ENCODE data around the gene ARHGEF37.

GRCh38 chr5:149677731-149678130 lies 96.4 kb downstream of the ARHGEF37 start:
- TF ChIP-seq, protein P1, sequence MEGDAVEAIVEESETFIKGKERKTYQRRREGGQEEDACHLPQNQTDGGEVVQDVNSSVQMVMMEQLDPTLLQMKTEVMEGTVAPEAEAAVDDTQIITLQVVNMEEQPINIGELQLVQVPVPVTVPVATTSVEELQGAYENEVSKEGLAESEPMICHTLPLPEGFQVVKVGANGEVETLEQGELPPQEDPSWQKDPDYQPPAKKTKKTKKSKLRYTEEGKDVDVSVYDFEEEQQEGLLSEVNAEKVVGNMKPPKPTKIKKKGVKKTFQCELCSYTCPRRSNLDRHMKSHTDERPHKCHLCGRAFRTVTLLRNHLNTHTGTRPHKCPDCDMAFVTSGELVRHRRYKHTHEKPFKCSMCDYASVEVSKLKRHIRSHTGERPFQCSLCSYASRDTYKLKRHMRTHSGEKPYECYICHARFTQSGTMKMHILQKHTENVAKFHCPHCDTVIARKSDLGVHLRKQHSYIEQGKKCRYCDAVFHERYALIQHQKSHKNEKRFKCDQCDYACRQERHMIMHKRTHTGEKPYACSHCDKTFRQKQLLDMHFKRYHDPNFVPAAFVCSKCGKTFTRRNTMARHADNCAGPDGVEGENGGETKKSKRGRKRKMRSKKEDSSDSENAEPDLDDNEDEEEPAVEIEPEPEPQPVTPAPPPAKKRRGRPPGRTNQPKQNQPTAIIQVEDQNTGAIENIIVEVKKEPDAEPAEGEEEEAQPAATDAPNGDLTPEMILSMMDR (IDR thresholded peaks at IDR 0.05) = no peak
- TF ChIP-seq ZFX (IDR thresholded peaks at IDR 0.05; ENCODE audit: borderline replicate concordance) = no peak
